OCI-LY1 (cell line): ENCODE data around the gene CAPN14.

ENCODE experiments used
- H2AFZ ChIP-seq: fragments of 200-600 bp; sonication (generic), shearing (Covaris generic); 2 replicates; pipeline ENCODE4 v1.6.0; 2014; ENCODE audit warnings: antibody characterized with exemption, mild to moderate bottlenecking, low read length
- H3F3A ChIP-seq: fragments of 200-600 bp; sonication (generic), shearing (Covaris generic); 2 replicates; pipeline ENCODE4 v1.6.0; 2014; ENCODE audit warnings: mild to moderate bottlenecking, antibody characterized with exemption, low read length, moderate library complexity; ENCODE audit not compliant: insufficient read depth
- H3K27ac ChIP-seq: fragments of 200-600 bp; sonication (generic); 2 replicates; pipeline ENCODE4 v1.5.1; 2014; ENCODE audit warnings: low read length, mixed run types, mild to moderate bottlenecking, low read depth; ENCODE audit not compliant: poor library complexity, severe bottlenecking
- H3K27me3 ChIP-seq: fragments of 200-600 bp; sonication (generic); 2 replicates; pipeline ENCODE4 v1.6.0; 2014; ENCODE audit warnings: antibody characterized with exemption, mild to moderate bottlenecking, low read length, moderate library complexity; ENCODE audit not compliant: insufficient read depth
- H3K36me3 ChIP-seq: fragments of 200-600 bp; sonication (generic); 2 replicates; pipeline ENCODE4 v1.6.1; 2014; ENCODE audit warnings: mild to moderate bottlenecking, antibody characterized with exemption, low read length, moderate library complexity, mixed read lengths; ENCODE audit not compliant: insufficient read depth
- H3K4me1 ChIP-seq: fragments of 200-600 bp; sonication (generic); 2 replicates; pipeline ENCODE4 v1.5.1; 2014; ENCODE audit warnings: mild to moderate bottlenecking, low read length, moderate library complexity; ENCODE audit not compliant: insufficient read depth, severe bottlenecking
- H3K4me2 ChIP-seq: fragments of 200-600 bp; sonication (generic), shearing (Covaris generic); 2 replicates; pipeline ENCODE4 v1.6.1; 2014; ENCODE audit warnings: low read length
- H3K4me3 ChIP-seq: fragments of 200-600 bp; sonication (generic); 2 replicates; pipeline ENCODE4 v1.5.1; 2014; ENCODE audit warnings: low read length, low read depth, mild to moderate bottlenecking, mixed read lengths; ENCODE audit not compliant: poor library complexity, severe bottlenecking
- H3K79me2 ChIP-seq: fragments of 200-600 bp; shearing (Covaris generic); 2 replicates; pipeline ENCODE4 v1.6.1; 2016; ENCODE audit warnings: mixed run types, low read length, mixed read lengths; ENCODE audit not compliant: insufficient read depth
- H3K9ac ChIP-seq: fragments of 200-600 bp; sonication (generic), shearing (Covaris generic); 2 replicates; pipeline ENCODE4 v1.6.1; 2014; ENCODE audit warnings: mild to moderate bottlenecking, low read length, mixed read lengths
- H3K9me2 ChIP-seq: fragments of 200-600 bp; sonication (generic), shearing (Covaris generic); 2 replicates; pipeline ENCODE4 v1.6.1; 2014; ENCODE audit warnings: low read depth, mild to moderate bottlenecking, low read length, mixed read lengths
- H3K9me3 ChIP-seq: fragments of 200-600 bp; shearing (Covaris generic); 2 replicates; pipeline ENCODE4 v1.6.1; 2014; ENCODE audit warnings: low read length, mixed read lengths
- H4K20me1 ChIP-seq: fragments of 200-600 bp; sonication (generic), shearing (Covaris generic); 2 replicates; pipeline ENCODE4 v1.6.0; 2016; ENCODE audit warnings: mild to moderate bottlenecking, low read length; ENCODE audit not compliant: insufficient read depth
- CTCF ChIP-seq: fragments of 200-600 bp; sonication (generic), shearing (Covaris generic); IDR thresholded peaks from 2 replicates; pipeline ENCODE4 v1.5.1; 2017; ENCODE audit warnings: mild to moderate bottlenecking, antibody characterized with exemption, low read length, moderate library complexity, mixed read lengths
- EZH2 ChIP-seq: fragments of 200-600 bp; sonication (generic), shearing (Covaris generic); IDR thresholded peaks from 2 replicates; pipeline ENCODE4 v1.8.0; 2017; ENCODE audit warnings: borderline replicate concordance, mixed run types, mild to moderate bottlenecking, antibody characterized with exemption, low read length, moderate library complexity, mixed read lengths

CAPN14 gene

GRCh38 chr2:31251018-31251417 lies 33.7 kb upstream of the CAPN14 start:
- peaks cover 14% of the 10 kb centered on the region for H3K4me1 ChIP-seq
- TF ChIP-seq EZH2 (no peak), CTCF (no peak)
- no peak overlapping the region for H3K4me3 ChIP-seq
- H3K79me2 ChIP-seq, result no peaks in the 10 kb centered on the region
- no peak overlapping the region for H3K9ac ChIP-seq
- no peaks in the 10 kb centered on the region for H3F3A ChIP-seq
- no peak overlapping the region for H2AFZ ChIP-seq
- no peaks in the 10 kb centered on the region for H3K9me3 ChIP-seq
- H4K20me1 ChIP-seq, result no peaks in the 10 kb centered on the region
- no peak overlapping the region for H3K4me2 ChIP-seq
- H3K9me2 ChIP-seq, result no peaks in the 10 kb centered on the region
- H3K27me3 ChIP-seq, result no peaks in the 10 kb centered on the region
- no peaks in the 10 kb centered on the region for H3K36me3 ChIP-seq
- no peak overlapping the region for H3K27ac ChIP-seq

DNA sequence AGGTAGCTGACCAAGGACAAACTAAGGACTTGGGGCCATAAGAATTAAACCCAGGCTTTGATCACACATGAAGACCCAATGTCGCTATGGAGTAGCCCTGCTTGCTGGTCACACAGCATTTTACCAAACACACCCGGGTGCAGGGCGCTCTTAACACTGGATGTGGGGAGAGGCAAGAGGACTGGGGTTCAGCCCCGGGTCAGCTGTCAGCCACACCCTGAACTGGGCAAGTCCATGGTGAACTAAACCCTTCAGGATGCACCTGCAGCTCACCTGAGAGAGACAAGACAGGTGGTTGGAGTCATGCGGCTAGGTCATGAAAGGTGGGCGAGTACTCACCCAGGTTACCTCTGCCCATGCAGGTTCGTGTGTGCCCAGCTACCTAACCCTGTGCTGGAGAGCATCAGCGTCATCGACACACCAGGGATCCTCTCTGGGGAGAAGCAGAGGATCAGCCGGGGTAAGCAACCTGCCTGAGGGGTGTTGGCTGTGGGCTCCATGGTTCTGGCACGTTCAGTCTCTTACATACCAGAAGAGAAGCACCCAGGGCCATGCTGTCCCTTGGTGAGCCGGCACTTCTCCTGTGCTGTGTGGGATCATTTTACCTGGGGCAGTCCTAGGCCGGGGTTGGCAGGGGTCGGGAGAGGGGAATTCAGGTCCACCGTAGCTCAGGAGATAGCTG lies 31.8 kb upstream of the CAPN14 start:
- Histone ChIP-seq H3K27me3 (no peaks in the 10 kb centered on the region), H3K4me1 (peaks cover 3% of the 10 kb centered on the region), H3K36me3 (no peaks in the 10 kb centered on the region), H3K4me3 (no peak overlapping the region), H3K9me3 (no peaks in the 10 kb centered on the region), H2AFZ (no peak overlapping the region), H3K9me2 (no peaks in the 10 kb centered on the region), H3F3A (no peaks in the 10 kb centered on the region), H3K27ac (no peak overlapping the region), H3K4me2 (no peak overlapping the region), H4K20me1 (no peaks in the 10 kb centered on the region), H3K79me2 (no peaks in the 10 kb centered on the region), H3K9ac (no peak overlapping the region)
- TF ChIP-seq EZH2 (no peak), CTCF (no peak)

DNA sequence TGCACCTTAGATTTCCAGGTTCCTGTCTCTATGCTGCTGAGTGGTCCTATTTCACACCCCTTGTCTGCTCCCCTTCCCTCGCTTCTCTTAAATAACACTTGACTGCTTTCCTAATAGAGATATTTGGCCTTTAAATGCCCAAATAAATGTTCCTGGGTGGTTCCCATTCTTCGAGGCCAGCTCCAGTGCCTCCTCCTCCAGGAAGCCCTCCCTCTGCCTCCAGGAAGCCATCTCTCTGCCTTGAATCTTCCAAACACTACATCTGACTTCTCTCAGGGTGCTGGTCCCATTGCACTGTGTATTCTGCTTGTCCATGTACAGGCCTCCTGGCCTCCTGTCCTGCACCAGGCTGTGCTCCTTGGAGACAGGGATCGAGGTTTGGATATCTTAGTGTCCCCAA lies 30.8 kb upstream of the CAPN14 start:
- Histone ChIP-seq H3K79me2 (no peaks in the 10 kb centered on the region), H3K4me2 (no peak overlapping the region), H3K9ac (no peak overlapping the region), H3K9me2 (no peaks in the 10 kb centered on the region), H3K27ac (no peak overlapping the region), H3K36me3 (no peaks in the 10 kb centered on the region), H3F3A (no peaks in the 10 kb centered on the region), H3K4me1 (no peaks in the 10 kb centered on the region), H3K4me3 (no peak overlapping the region), H4K20me1 (no peaks in the 10 kb centered on the region), H3K27me3 (no peaks in the 10 kb centered on the region), H3K9me3 (no peaks in the 10 kb centered on the region), H2AFZ (no peak overlapping the region)
- no peak for TF ChIP-seq EZH2

- no peaks in the 10 kb centered on the region for H4K20me1 ChIP-seq
- TF ChIP-seq EZH2, result no peak
- no peak for TF ChIP-seq CTCF
- no peaks in the 10 kb centered on the region for H3K4me1 ChIP-seq
- H3K36me3 ChIP-seq, result no peaks in the 10 kb centered on the region
- H3K4me3 ChIP-seq, result no peak overlapping the region
- no peaks in the 10 kb centered on the region for H3K79me2 ChIP-seq
- no peaks in the 10 kb centered on the region for H3F3A ChIP-seq
- no peaks in the 10 kb centered on the region for H3K9me3 ChIP-seq
- H3K27ac ChIP-seq, result no peak overlapping the region
- H3K9ac ChIP-seq, result no peak overlapping the region
- no peaks in the 10 kb centered on the region for H3K27me3 ChIP-seq
- H2AFZ ChIP-seq, result no peak overlapping the region
- H3K9me2 ChIP-seq, result no peaks in the 10 kb centered on the region
- H3K4me2 ChIP-seq, result no peak overlapping the region
Observed at GRCh38 chr2:31247711-31248110, 30.4 kb upstream of the CAPN14 start.
